ENCODE data around the gene ITGA7.

Gene ITGA7

DNA sequence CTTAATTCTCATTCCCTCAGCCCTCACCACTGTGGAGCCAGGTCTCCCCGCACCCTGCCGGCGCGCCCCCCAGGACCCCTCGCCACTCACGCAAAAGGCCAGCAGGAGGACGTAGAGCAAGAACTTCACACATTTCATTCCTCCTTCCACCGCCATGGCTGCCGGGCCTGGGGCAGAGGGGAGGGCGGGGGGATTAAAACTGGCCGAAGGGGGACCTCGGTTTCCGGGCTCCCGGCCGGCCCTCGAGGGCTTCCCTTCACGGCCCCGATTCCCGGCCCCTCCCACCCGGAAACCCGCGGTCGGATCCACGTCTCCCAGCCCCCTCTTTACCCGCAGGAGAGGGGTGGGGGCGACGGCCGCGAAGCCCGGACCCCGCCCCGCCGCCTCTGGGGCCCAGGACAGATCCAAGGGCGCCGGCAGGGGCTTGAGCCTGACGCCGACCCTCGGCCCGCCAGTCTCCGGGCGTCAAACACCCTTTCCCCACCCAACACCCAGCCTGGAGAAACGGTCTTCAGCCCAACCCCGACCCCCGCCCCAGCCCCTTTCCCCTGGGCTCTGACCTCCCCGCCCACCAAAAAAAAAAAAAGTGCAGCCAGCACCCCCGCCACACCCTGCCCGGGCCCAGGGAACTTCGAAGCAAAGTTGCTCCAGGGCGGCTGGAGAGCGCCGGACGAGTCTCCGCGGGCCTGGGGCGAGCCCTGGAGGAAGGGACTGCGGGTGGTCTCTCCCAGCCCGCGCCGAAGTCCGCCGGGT is 20.7 kb upstream of the ITGA7 start:
- Histone ChIP-seq H2AFZ (ENCODE audit: low read depth, low read length) (no peak overlapping the region), H3K27me3 (ENCODE audit: insufficient read depth, low read length) (no peaks in the 10 kb centered on the region), H3K9me3 (ENCODE audit: low read length) (no peaks in the 10 kb centered on the region), H3K4me3 (ENCODE audit: low read length) (peak overlapping the region; percentile 71), H3K36me3 (ENCODE audit: insufficient read depth, low read length) (peaks cover 28% of the 10 kb centered on the region), H3K4me1 (ENCODE audit: insufficient read depth, low read length) (peaks cover 28% of the 10 kb centered on the region)

DNA sequence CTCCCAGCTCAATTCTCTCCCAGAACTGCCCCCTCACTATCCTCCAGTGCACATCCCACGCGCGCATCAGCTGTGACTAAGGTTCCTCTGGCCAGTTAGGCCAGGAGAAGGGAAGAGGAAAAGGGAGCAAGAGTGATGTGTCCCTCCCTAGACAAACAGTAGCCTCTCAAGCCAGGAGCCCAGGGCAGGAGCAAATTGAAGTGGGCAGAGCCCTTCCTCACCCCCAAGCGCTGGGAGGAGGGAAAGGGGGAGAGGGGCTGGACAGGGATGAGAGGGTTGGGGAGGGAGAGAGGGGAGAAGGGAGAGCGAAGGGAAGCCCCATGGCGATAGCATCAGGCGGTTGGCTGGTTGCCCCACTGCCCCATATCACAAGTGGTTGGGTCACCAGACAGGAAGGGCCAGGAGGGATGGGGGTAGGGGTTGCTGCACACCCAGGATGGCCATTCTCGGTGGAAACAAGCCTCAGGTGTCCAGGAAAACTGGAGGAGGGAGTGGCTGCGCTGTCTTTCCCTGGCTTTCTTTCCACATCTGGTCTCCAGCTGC is 20.0 kb upstream of the ITGA7 start:
- Histone ChIP-seq H3K4me3 (ENCODE audit: low read length) (peak overlapping the region; percentile 71), H3K4me1 (ENCODE audit: insufficient read depth, low read length) (peaks cover 28% of the 10 kb centered on the region), H3K27me3 (ENCODE audit: insufficient read depth, low read length) (no peaks in the 10 kb centered on the region), H3K9me3 (ENCODE audit: low read length) (no peaks in the 10 kb centered on the region), H3K36me3 (ENCODE audit: insufficient read depth, low read length) (peaks cover 28% of the 10 kb centered on the region), H2AFZ (ENCODE audit: low read depth, low read length) (no peak overlapping the region)

DNA sequence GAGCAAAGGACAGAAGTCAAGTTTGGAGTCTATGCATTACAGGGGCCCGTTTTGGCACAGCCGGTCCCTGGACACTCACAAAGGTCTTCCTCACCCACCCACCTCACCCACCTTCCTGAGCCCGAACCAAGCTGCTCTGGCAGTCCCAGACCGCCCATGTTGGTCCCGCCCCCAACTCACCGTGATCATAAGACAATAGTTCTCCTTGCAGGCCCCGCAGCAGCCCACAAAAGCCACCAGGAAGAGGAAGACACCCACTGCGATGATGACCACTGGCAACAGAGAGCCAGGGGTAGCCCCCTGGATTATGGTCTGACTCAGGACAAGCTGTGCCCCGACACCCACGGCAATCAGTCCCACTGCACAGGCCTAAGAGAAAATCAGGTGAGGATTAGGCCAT is 19.3 kb upstream of the ITGA7 start:
- H3K4me3 ChIP-seq (ENCODE audit: low read length) = peak overlapping the region; percentile 71
- no peak overlapping the region for H2AFZ ChIP-seq (ENCODE audit: low read depth, low read length)
- H3K36me3 ChIP-seq (ENCODE audit: insufficient read depth, low read length) = peaks cover 28% of the 10 kb centered on the region
- H3K4me1 ChIP-seq (ENCODE audit: insufficient read depth, low read length) = peaks cover 28% of the 10 kb centered on the region
- H3K9me3 ChIP-seq (ENCODE audit: low read length) = no peaks in the 10 kb centered on the region
- no peaks in the 10 kb centered on the region for H3K27me3 ChIP-seq (ENCODE audit: insufficient read depth, low read length)

DNA sequence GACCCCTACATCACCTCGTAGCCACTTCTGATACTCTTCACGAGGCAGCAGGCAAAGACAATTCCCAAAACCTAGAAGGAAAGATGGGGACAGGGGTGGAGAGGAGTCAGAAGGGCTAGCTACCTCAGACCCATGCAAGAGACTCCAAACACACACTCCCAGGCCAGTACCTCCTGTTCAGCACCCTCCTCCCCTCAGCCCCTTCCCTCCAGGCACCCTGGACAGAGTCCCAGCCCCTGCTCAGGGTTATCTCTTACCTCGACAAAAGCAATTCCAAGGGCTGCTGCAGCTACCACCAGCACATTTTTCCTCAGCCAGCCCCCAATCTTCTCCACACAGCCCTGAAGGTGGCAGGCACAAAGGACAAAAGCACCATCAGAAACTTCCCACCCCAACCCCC is 17.9 kb upstream of the ITGA7 start:
- no peaks in the 10 kb centered on the region for H3K27me3 ChIP-seq (ENCODE audit: insufficient read depth, low read length)
- no peak overlapping the region for H2AFZ ChIP-seq (ENCODE audit: low read depth, low read length)
- peaks cover 31% of the 10 kb centered on the region for H3K36me3 ChIP-seq (ENCODE audit: insufficient read depth, low read length)
- peaks cover 24% of the 10 kb centered on the region for H3K4me1 ChIP-seq (ENCODE audit: insufficient read depth, low read length)
- no peak overlapping the region for H3K4me3 ChIP-seq (ENCODE audit: low read length)
- H3K9me3 ChIP-seq (ENCODE audit: low read length) = no peaks in the 10 kb centered on the region

DNA sequence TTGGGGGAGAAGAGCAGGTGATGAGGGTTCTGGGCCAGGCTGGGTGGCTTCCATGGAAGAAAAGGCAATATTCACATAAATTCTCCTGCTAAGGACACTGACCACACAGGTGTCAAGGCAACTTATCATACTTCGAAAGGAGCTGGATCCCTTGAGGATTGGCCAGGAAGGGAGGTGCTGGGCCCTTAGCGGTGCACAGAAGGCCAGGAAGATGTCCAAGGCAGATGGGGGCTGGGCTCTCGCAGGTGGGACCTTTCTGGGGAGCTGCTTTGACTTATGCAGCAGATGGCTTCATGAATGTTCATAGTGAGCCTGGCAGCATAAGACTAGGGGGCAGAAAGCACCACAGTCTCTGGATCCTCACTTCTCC is 17.2 kb upstream of the ITGA7 start:
- Histone ChIP-seq H3K4me3 (ENCODE audit: low read length) (no peak overlapping the region), H3K36me3 (ENCODE audit: insufficient read depth, low read length) (peaks cover 36% of the 10 kb centered on the region), H3K4me1 (ENCODE audit: insufficient read depth, low read length) (peaks cover 20% of the 10 kb centered on the region)

DNA sequence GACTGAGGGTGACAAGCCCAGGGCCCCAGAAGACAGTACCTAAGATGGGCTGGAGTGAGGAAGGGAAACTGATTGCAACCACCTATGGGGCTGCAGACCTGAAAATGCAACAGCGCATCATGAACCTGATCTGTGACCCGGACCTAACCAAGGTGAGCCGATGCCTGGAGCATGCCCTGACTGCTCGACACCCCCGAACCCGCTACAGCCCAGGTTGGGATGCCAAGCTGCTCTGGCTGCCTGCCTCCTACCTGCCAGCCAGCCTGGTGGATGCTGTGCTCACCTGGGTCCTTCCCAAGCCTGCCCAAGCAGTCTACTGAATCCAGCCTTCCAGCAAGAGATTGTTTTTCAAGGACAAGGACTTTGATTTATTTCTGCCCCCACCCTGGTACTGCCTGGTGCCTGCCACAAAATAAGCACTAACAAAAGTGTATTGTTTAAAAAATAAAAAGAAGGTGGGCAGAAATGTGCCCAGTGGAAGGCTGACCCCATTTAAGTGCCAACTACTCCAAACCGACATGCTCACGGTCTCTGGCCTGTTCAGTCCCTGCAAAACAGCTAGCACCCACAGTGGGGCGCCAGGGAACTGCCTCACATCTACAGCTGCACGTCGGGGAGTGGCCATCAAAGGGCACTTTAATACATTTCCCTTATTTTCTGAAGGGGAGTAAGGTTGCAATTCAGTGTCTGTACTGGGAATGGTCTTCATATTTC is 16.7 kb upstream of the ITGA7 start:
- Histone ChIP-seq H3K4me1 (ENCODE audit: insufficient read depth, low read length) (peaks cover 20% of the 10 kb centered on the region), H3K4me3 (ENCODE audit: low read length) (no peak overlapping the region), H3K36me3 (ENCODE audit: insufficient read depth, low read length) (peaks cover 36% of the 10 kb centered on the region), H3K27me3 (ENCODE audit: insufficient read depth, low read length) (no peaks in the 10 kb centered on the region), H2AFZ (ENCODE audit: low read depth, low read length) (no peak overlapping the region), H3K9me3 (ENCODE audit: low read length) (no peaks in the 10 kb centered on the region)

More for the DNA sequence above, 17.2 kb upstream of the ITGA7 start:
- Histone ChIP-seq H3K27me3 (ENCODE audit: insufficient read depth, low read length) (no peaks in the 10 kb centered on the region), H2AFZ (ENCODE audit: low read depth, low read length) (no peak overlapping the region), H3K9me3 (ENCODE audit: low read length) (no peaks in the 10 kb centered on the region)

DNA sequence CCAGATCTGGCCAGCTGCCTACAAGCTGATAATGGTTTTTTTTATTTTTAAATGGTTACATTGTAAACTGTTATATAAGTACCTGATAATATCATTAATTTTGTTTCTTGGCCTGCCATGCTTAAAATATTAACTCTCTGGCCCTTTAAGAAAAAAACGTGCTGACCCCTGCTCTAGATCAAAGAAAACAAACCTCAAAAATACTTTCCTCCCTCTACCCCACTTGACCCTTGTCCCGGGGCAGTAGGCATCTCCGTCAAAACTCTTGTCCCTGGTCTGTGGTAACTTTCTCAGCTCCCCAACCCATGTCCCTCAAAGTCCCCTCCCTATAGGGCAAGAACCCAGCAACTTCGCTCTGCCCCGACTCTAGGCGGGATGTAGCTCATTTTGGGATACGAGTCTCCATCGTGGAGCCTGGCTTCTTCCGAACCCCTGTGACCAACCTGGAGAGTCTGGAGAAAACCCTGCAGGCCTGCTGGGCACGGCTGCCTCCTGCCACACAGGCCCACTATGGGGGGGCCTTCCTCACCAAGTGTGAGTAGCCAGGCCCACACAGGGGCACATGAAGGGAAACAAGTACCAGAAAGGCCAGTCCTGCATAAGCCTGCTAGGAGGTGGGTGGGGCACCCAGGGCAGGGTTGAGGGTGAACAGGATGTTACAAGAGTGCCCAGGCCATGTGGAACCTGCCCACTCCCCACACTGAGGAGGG is 16.0 kb upstream of the ITGA7 start:
- Histone ChIP-seq H3K27me3 (ENCODE audit: insufficient read depth, low read length) (no peaks in the 10 kb centered on the region), H3K9me3 (ENCODE audit: low read length) (no peaks in the 10 kb centered on the region), H2AFZ (ENCODE audit: low read depth, low read length) (no peak overlapping the region), H3K4me3 (ENCODE audit: low read length) (no peak overlapping the region), H3K36me3 (ENCODE audit: insufficient read depth, low read length) (peaks cover 36% of the 10 kb centered on the region), H3K4me1 (ENCODE audit: insufficient read depth, low read length) (peaks cover 20% of the 10 kb centered on the region)

DNA sequence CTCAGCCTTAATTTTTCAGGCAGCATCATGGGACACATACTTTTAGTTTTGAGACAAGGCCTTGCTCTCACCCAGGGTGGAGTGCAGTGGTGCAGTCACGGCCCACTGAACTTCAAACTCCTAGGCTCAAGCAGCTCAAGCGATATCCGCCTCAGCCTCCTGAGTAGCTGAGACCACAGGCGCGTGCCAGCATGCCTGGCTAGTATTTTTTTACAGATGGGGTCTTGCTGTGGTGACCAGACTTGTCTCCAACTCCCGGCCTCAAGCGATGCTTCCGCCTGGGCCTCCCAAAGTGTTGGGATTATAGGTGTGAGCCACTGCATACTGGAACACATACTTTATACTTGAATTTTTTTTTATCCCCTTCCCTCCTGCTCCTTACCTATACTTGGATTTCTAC is 15.2 kb upstream of the ITGA7 start:
- H3K4me1 ChIP-seq (ENCODE audit: insufficient read depth, low read length) = peaks cover 22% of the 10 kb centered on the region
- H3K9me3 ChIP-seq (ENCODE audit: low read length) = no peaks in the 10 kb centered on the region
- H3K4me3 ChIP-seq (ENCODE audit: low read length) = no peak overlapping the region
- H2AFZ ChIP-seq (ENCODE audit: low read depth, low read length) = no peak overlapping the region
- H3K27me3 ChIP-seq (ENCODE audit: insufficient read depth, low read length) = no peaks in the 10 kb centered on the region
- peaks cover 36% of the 10 kb centered on the region for H3K36me3 ChIP-seq (ENCODE audit: insufficient read depth, low read length)

DNA sequence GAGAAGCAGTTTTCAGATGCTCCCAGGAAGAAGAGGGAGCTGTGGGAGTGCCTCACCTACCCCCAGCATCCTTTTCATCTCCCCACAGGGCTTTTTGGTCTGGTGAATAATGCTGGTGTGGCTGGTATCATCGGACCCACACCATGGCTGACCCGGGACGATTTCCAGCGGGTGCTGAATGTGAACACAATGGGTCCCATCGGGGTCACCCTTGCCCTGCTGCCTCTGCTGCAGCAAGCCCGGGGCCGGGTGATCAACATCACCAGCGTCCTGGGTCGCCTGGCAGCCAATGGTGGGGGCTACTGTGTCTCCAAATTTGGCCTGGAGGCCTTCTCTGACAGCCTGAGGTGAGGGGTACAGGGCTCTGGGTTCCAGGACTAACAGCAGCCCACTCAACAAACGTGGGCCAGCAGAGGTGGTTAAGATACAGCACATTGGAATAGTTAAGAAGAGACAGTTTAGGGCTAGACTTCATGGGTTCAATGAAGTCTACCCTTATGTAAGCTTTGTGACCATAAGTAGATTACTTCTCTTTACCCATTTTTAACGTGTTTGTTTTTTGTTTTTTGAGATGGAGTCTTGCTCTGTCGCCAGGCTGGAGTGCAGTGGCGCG is 14.0 kb upstream of the ITGA7 start:
- Histone ChIP-seq H2AFZ (ENCODE audit: low read depth, low read length) (no peak overlapping the region), H3K27me3 (ENCODE audit: insufficient read depth, low read length) (no peaks in the 10 kb centered on the region), H3K4me3 (ENCODE audit: low read length) (no peak overlapping the region), H3K4me1 (ENCODE audit: insufficient read depth, low read length) (peaks cover 22% of the 10 kb centered on the region), H3K36me3 (ENCODE audit: insufficient read depth, low read length) (peaks cover 33% of the 10 kb centered on the region), H3K9me3 (ENCODE audit: low read length) (no peaks in the 10 kb centered on the region)

DNA sequence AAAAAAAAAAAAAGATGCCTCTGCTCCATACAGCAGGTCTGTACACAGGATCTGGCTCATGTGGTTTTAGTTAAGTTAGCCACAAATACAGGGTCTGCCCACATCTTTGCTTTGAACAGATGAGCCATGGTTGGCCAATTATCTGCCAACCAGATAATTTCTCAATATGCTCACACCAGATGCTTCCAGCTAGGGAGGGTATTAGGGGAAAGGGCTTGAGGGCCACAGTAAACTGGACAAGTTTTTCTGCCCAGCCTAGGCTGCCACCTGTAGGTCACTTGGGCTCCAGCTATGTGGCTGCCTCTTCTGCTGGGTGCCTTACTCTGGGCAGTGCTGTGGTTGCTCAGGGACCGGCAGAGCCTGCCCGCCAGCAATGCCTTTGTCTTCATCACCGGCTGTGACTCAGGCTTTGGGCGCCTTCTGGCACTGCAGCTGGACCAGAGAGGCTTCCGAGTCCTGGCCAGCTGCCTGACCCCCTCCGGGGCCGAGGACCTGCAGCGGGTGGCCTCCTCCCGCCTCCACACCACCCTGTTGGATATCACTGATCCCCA is 13.3 kb upstream of the ITGA7 start:
- Histone ChIP-seq H3K27me3 (ENCODE audit: insufficient read depth, low read length) (no peaks in the 10 kb centered on the region), H3K4me1 (ENCODE audit: insufficient read depth, low read length) (peaks cover 22% of the 10 kb centered on the region)

DNA sequence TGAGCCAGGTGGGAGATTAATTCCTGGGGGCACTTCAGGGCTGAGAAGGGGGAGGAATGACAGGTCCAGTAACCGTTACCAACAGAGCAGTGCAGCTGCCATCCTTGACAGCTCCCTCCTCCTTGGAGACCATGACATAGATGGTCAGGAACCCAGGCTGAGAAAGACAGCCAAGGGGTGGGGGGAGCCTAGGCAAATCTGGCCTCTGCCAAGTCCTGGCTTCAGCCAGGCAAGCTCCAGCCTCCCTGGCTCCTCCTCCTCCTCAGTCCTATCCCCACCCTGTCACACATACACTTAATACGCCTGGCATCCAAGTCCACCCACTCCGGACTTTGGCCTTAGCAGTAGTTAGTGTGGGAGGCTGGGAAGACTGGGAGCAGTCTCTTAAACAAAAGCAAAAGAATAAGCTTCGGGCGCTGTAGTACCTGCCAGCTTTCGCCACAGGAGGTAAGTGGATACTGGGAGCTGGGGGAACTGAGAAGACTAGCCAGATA is 12.4 kb upstream of the ITGA7 start, which contains the start of gene RDH5:
Gene RDH5, plus strand, starts transcription at position 323 of the 494 bp plus-strand sequence. CDS start 792 bp downstream, outside the sequence.
- Histone ChIP-seq H2AFZ (ENCODE audit: low read depth, low read length) (no peak within 1 kb of the TSS), H3K9me3 (ENCODE audit: low read length) (no peaks in the 10 kb centered on the region), H3K27me3 (ENCODE audit: insufficient read depth, low read length) (no peaks in the 10 kb centered on the region), H3K4me1 (ENCODE audit: insufficient read depth, low read length) (peaks cover 25% of the 10 kb centered on the region), H3K36me3 (ENCODE audit: insufficient read depth, low read length) (peaks cover 20% of the 10 kb centered on the region), H3K4me3 (ENCODE audit: low read length) (no peak within 1 kb of the TSS)

More for the DNA sequence above, 13.3 kb upstream of the ITGA7 start:
- Histone ChIP-seq H3K4me3 (ENCODE audit: low read length) (no peak overlapping the region), H3K36me3 (ENCODE audit: insufficient read depth, low read length) (peaks cover 28% of the 10 kb centered on the region), H3K9me3 (ENCODE audit: low read length) (no peaks in the 10 kb centered on the region), H2AFZ (ENCODE audit: low read depth, low read length) (no peak overlapping the region)

DNA sequence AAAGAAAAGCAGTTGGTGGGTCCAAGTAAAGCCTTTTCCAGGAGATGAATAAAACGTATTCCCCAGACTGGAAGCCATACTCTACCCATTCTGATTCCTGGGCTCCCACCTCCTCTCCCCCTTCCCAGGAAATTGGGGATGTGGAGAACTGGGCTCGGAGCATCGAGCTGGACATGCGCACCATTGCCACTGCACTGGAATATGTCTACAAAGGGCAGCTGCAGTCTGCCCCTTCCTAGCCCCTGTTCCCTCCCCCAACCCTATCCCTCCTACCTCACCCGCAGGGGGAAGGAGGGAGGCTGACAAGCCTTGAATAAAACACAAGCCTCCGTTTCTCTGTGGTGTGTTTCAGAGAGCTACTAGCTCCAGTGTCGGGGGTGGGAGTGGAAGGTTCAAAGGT is 11.7 kb upstream of the ITGA7 start:
- peaks cover 24% of the 10 kb centered on the region for H3K4me1 ChIP-seq (ENCODE audit: insufficient read depth, low read length)
- no peaks in the 10 kb centered on the region for H3K9me3 ChIP-seq (ENCODE audit: low read length)
- H3K27me3 ChIP-seq (ENCODE audit: insufficient read depth, low read length) = no peaks in the 10 kb centered on the region
- H3K4me3 ChIP-seq (ENCODE audit: low read length) = no peak overlapping the region
- no peak overlapping the region for H2AFZ ChIP-seq (ENCODE audit: low read depth, low read length)
- H3K36me3 ChIP-seq (ENCODE audit: insufficient read depth, low read length) = peaks cover 12% of the 10 kb centered on the region

All from neuron (in vitro differentiated cells).